SK-N-MC (cell line): ENCODE results near the gene ALKBH6.
A peak's percentile ranks its signal among the peaks of the same experiment; 100 is the strongest.

Source experiments
- DNase-seq: peaks from one replicate; pipeline ENCODE4 v3.0.0-alpha.2; 2011; ENCODE audit warnings: low read depth, low spot score
- H3K27ac ChIP-seq: fragments of 200-600 bp; sonication (generic); 2 replicates; pipeline ENCODE4 v1.5.1; 2016; ENCODE audit warnings: mixed run types
- H3K36me3 ChIP-seq: fragments of 200-600 bp; sonication (generic); 2 replicates; pipeline ENCODE4 v1.6.1; 2017; ENCODE audit warnings: antibody characterized with exemption, low read length, mixed read lengths; ENCODE audit not compliant: insufficient read depth
- H3K4me3 ChIP-seq: fragments of 200-600 bp; sonication (generic); 2 replicates; pipeline ENCODE4 v1.5.1; 2016
- H3K9ac ChIP-seq: fragments of 200-600 bp; sonication (generic); 2 replicates; pipeline ENCODE4 v1.8.0; 2017; ENCODE audit warnings: mixed run types, mixed read lengths; ENCODE audit not compliant: insufficient read length
- H3K9me3 ChIP-seq: fragments of 200-600 bp; sonication (generic); 2 replicates; pipeline ENCODE4 v1.6.1; 2017; ENCODE audit warnings: low read depth, mild to moderate bottlenecking, antibody characterized with exemption, low read length, moderate library complexity, mixed read lengths
- EZH2 ChIP-seq: fragments of 200-600 bp; sonication (generic); IDR thresholded peaks from one replicate; pipeline ENCODE4 v1.6.1; 2017; ENCODE audit warnings: antibody characterized with exemption
- FOXP2 ChIP-seq: optimal IDR thresholded peaks from 2 replicates; pipeline ENCODE3; 2011; ENCODE audit warnings: mild to moderate bottlenecking, moderate library complexity; ENCODE audit not compliant: insufficient read depth; ENCODE audit errors: extremely low read length, control extremely low read depth
- POLR2AphosphoS5 ChIP-seq: IDR thresholded peaks from 2 replicates; pipeline ENCODE4 v1.6.1; 2012; ENCODE audit warnings: mild to moderate bottlenecking, low read depth, low read length, borderline replicate concordance

ALKBH6 gene

DNA sequence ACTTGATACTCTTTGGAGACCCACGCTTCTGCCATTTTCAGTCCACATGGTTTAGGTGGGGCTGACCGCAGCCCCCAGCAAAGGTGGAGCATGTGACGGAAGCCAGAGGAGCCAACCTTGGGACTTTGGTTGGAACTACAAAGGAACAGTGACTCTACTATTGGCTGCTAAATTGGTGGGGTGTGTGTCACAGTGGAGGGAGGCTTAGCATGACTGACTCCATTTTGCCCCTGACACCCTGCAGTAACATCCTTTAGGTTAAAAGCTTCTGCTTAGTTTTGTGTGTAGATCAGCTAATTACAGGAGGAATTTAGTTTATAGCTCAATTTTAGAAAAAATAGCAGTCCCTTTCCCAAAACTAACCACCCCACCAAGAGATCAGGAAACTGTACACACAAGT lies 12.4 kb downstream of the ALKBH6 start:
- Histone ChIP-seq H3K36me3 (no peaks in the 10 kb centered on the region), H3K9me3 (no peaks in the 10 kb centered on the region), H3K4me3 (no peak overlapping the region), H3K9ac (no peak overlapping the region), H3K27ac (no peak overlapping the region)
- TF ChIP-seq FOXP2 (no peak), EZH2 (no peak), POLR2AphosphoS5 (no peak)
- no peak for DNase-seq

- Histone ChIP-seq H3K27ac (no peak overlapping the region), H3K9ac (no peak overlapping the region)
- TF ChIP-seq EZH2 = no peak
- no peak for TF ChIP-seq FOXP2
- no peak for TF ChIP-seq POLR2AphosphoS5
These were observed 17.2 kb downstream of the ALKBH6 start for GRCh38 chr19:35996777-35997176.

DNA sequence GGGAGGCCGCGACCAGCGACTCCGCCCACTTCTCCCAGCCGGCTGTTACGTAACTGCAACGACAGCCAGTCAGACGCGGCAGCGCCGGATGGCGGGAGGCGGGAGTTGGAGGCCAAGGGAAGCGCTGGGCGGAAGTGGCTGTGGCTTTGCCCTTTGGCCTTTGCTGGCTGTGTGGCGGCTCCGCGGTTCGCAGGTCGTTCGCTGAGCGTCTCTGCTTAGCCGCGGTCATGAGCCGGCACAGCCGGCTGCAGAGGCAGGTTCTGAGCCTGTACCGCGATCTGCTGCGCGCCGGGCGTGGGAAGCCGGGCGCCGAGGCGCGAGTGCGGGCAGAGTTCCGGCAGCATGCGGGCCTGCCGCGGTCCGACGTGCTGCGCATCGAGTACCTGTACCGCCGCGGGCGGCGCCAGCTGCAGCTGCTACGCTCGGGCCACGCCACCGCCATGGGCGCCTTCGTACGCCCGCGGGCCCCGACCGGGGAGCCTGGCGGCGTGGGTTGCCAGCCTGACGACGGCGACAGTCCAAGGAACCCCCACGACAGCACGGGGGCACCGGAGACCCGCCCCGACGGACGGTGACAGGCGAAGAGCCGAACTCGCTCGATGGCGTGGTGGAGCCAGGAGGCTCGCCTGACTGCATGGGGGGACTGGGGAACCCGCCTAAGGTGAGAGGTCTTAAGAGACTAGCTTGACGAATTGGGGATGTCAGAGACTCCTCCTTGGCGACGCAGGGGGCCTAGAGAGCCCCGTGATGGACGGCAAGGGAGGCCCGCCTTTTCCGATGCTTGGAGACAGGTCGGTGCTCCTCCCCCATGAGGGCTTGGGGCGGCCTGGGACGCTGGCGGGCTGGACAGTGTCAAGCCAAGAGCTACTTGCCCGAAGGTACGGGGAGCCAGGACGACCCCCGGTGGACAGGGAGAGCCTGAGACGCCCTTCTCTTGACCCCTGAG lies 18.7 kb downstream of the ALKBH6 start, which contains the start of gene SDHAF1:
Gene SDHAF1, plus strand, starts transcription at position 141 of the 946 bp plus-strand sequence. Its CDS starts 87 bp downstream, at position 228.
- no peak within 1 kb of the TSS for H3K27ac ChIP-seq
- DNase-seq = peak; percentile 10

More at GRCh38 chr19:35996777-35997176, 17.2 kb downstream of the ALKBH6 start:
- no peak for DNase-seq
- Histone ChIP-seq H3K36me3 (no peaks in the 10 kb centered on the region), H3K9me3 (no peaks in the 10 kb centered on the region), H3K4me3 (no peak overlapping the region)

GRCh38 chr19:35993923-35994598 lies 20.0 kb downstream of the ALKBH6 start:
- Histone ChIP-seq H3K36me3 (no peaks in the 10 kb centered on the region), H3K9me3 (no peaks in the 10 kb centered on the region), H3K9ac (no peak overlapping the region), H3K4me3 (no peak overlapping the region), H3K27ac (no peak overlapping the region)
- no peak for DNase-seq
- no peak for TF ChIP-seq POLR2AphosphoS5
- TF ChIP-seq EZH2 = no peak
- TF ChIP-seq FOXP2 = no peak

More for the DNA sequence above, 18.7 kb downstream of the ALKBH6 start, which contains the start of gene SDHAF1:
- peak within 1 kb of the TSS; percentile 93 for H3K4me3 ChIP-seq
- H3K36me3 ChIP-seq = no peaks in the 10 kb centered on the region
- H3K9ac ChIP-seq = peak within 1 kb of the TSS; percentile 90
- H3K9me3 ChIP-seq = no peaks in the 10 kb centered on the region
- TF ChIP-seq EZH2 (no peak), FOXP2 (peak; percentile 52), POLR2AphosphoS5 (peak; percentile 88; the same call in 1 of the 2 replicates)

GRCh38 chr19:35992907-35993765 lies 20.9 kb downstream of the ALKBH6 start:
- DNase-seq = no peak
- H3K9me3 ChIP-seq = no peaks in the 10 kb centered on the region
- no peak overlapping the region for H3K9ac ChIP-seq
- H3K36me3 ChIP-seq = no peaks in the 10 kb centered on the region
- no peak overlapping the region for H3K4me3 ChIP-seq
- no peak overlapping the region for H3K27ac ChIP-seq
- TF ChIP-seq POLR2AphosphoS5 = no peak
- TF ChIP-seq EZH2 = no peak
- no peak for TF ChIP-seq FOXP2

- Histone ChIP-seq H3K36me3 (no peaks in the 10 kb centered on the region), H3K27ac (no peak overlapping the region), H3K9ac (no peak overlapping the region), H3K9me3 (no peaks in the 10 kb centered on the region), H3K4me3 (no peak overlapping the region)
- TF ChIP-seq EZH2 (no peak), FOXP2 (no peak), POLR2AphosphoS5 (no peak)
- DNase-seq = no peak
These were observed 22.1 kb downstream of the ALKBH6 start for GRCh38 chr19:35991731-35992450.
